Activated T-helper 1 cell treated with anti-CD3 and anti-CD28 coated beads, Interleukin-2, amount 50 U/mL, for 16 hours (primary cell): ENCODE measurements around the gene GLB1L3.
"Not testable (repeated sequence)": the region's sequence is repeated elsewhere in the genome, so short reads cannot be mapped to it uniquely, and the experiment has no call there.

Source experiments
- DNase-seq, 2 donors: peaks; one replicate each; pipeline ENCODE4 v3.0.0-alpha.2; 2020; ENCODE audit warnings: low read depth in 1 of 2, low spot score in 1 of 2

GLB1L3 gene

GRCh38 chr11:134272381-134273316 lies 3.5 kb upstream of the GLB1L3 start:
- no peak for DNase-seq

GRCh38 chr11:134273317-134273712 lies 2.9 kb upstream of the GLB1L3 start:
- DNase-seq, result no peak

GRCh38 chr11:134275188-134275533 lies 1.0 kb upstream of the GLB1L3 start:
- no peak for DNase-seq

GRCh38 chr11:134276396-134277182 lies 410 bp downstream of the GLB1L3 start:
- no peak for DNase-seq

- DNase-seq, result no peak
These were observed 1.2 kb downstream of the GLB1L3 start for GRCh38 chr11:134277183-134278001.

GRCh38 chr11:134278356-134278755 lies 2.2 kb downstream of the GLB1L3 start:
- DNase-seq, result no peak

- DNase-seq, result not testable (repeated sequence)
These were observed 5.5 kb downstream of the GLB1L3 start for GRCh38 chr11:134281635-134282034.

GRCh38 chr11:134282121-134283045 lies 6.2 kb downstream of the GLB1L3 start:
- DNase-seq, result no peak

- no peak for DNase-seq
These were observed 7.5 kb downstream of the GLB1L3 start for GRCh38 chr11:134283461-134284230.

- DNase-seq, result not testable (repeated sequence)
These were observed 8.2 kb downstream of the GLB1L3 start for GRCh38 chr11:134284349-134284748.

GRCh38 chr11:134287561-134287960 lies 11.4 kb downstream of the GLB1L3 start:
- no peak for DNase-seq

- DNase-seq, result no peak
These were observed 12.3 kb downstream of the GLB1L3 start for GRCh38 chr11:134288486-134288885.

GRCh38 chr11:134289167-134289566 lies 13.0 kb downstream of the GLB1L3 start:
- no peak for DNase-seq

GRCh38 chr11:134289789-134290188 lies 13.6 kb downstream of the GLB1L3 start:
- no peak for DNase-seq

- no peak for DNase-seq
These were observed 14.5 kb downstream of the GLB1L3 start for GRCh38 chr11:134290646-134291045.

- DNase-seq, result no peak
These were observed 15.0 kb downstream of the GLB1L3 start for GRCh38 chr11:134291196-134291595.

- no peak for DNase-seq
These were observed 16.5 kb downstream of the GLB1L3 start for GRCh38 chr11:134292661-134293060.

GRCh38 chr11:134293119-134294113 lies 17.2 kb downstream of the GLB1L3 start:
- DNase-seq, result no peak
